Colonic mucosa (tissue), 4 donors: ENCODE results near the gene EXD3. TPM values are rescaled to one million over a fixed set of nuclear protein-coding genes. Genes with fewer than 3 reads are reported as not detected.
A peak's percentile ranks its signal among the peaks of the same experiment; 100 is the strongest.

Experiments
- DNase-seq: peaks from one replicate; pipeline ENCODE4 v3.0.0-alpha.2; 2020
- H3K27ac ChIP-seq: fragments of 200-600 bp; one replicate; pipeline ENCODE4 v1.8.0; 2021
- H3K27me3 ChIP-seq: fragments of 200-600 bp; one replicate; pipeline ENCODE4 v1.8.0; 2021
- H3K36me3 ChIP-seq: fragments of 200-600 bp; one replicate; pipeline ENCODE4 v1.8.0; 2021
- H3K4me1 ChIP-seq: fragments of 200-600 bp; one replicate; pipeline ENCODE4 v1.8.0; 2021; ENCODE audit warnings: mild to moderate bottlenecking
- H3K4me3 ChIP-seq: fragments of 200-600 bp; one replicate; pipeline ENCODE4 v1.8.0; 2021
- H3K9ac ChIP-seq, 2 donors: one replicate each; pipeline ENCODE4 v1.7.0; 2013; ENCODE audit warnings: control low read depth in 2 of 2, low read depth in 2 of 2, low read length in 2 of 2
- H3K9me3 ChIP-seq: fragments of 200-600 bp; one replicate; pipeline ENCODE4 v1.8.0; 2021
- intact Hi-C: fragments of 100-400 bp; cut with DNase I; formaldehyde crosslinking; loops from one replicate; pipeline ENCODE4 v1.14.1; 2022
- total RNA-seq, 2 donors: library from RNA; stranded (reverse); fragmentation: NEBNext Ultra II Directional in 1 of 2; extraction: Animal tissue kit (Norgen Biotek cat#: 25700) in 1 of 2; gene quantifications; one replicate each; pipeline ENCODE4 v1.2.1, GENCODE V29; 2021
- TF ChIP-seq, protein P1 (sequence below): fragments of 200-600 bp; IDR thresholded peaks from one replicate; pipeline ENCODE4 v1.8.0; 2022; ENCODE audit warnings: antibody characterized with exemption, mild to moderate bottlenecking
- donor health status: healthy.
- donor health status: DM: no; HTN: no; CAD: no.
- donor health status: DM: no; HTN: no; CAD: no.

EXD3 gene
- total RNA-seq, 2 donors from 2014 or later = 34.9 to 36.4 TPM

GRCh38 chr9:137314561-137315560, 108.1 kb downstream of the EXD3 start:
- TF ChIP-seq, protein P1, sequence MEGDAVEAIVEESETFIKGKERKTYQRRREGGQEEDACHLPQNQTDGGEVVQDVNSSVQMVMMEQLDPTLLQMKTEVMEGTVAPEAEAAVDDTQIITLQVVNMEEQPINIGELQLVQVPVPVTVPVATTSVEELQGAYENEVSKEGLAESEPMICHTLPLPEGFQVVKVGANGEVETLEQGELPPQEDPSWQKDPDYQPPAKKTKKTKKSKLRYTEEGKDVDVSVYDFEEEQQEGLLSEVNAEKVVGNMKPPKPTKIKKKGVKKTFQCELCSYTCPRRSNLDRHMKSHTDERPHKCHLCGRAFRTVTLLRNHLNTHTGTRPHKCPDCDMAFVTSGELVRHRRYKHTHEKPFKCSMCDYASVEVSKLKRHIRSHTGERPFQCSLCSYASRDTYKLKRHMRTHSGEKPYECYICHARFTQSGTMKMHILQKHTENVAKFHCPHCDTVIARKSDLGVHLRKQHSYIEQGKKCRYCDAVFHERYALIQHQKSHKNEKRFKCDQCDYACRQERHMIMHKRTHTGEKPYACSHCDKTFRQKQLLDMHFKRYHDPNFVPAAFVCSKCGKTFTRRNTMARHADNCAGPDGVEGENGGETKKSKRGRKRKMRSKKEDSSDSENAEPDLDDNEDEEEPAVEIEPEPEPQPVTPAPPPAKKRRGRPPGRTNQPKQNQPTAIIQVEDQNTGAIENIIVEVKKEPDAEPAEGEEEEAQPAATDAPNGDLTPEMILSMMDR = no peak
- no peak overlapping the region for H3K4me3 ChIP-seq
- no peaks in the 10 kb centered on the region for H3K36me3 ChIP-seq
- DNase-seq = no peak
- peaks cover 6% of the 10 kb centered on the region for H3K27me3 ChIP-seq
- no peak overlapping the region for H3K9ac ChIP-seq
- H3K27ac ChIP-seq = no peak overlapping the region
- H3K4me1 ChIP-seq = peaks cover 10% of the 10 kb centered on the region
- no peaks in the 10 kb centered on the region for H3K9me3 ChIP-seq
- intact Hi-C loops = no loop called here

GRCh38 chr9:137313956-137314560, 108.9 kb downstream of the EXD3 start:
- Histone ChIP-seq H3K4me3 (no peak overlapping the region), H3K9ac (no peak overlapping the region), H3K27me3 (peaks cover 6% of the 10 kb centered on the region), H3K27ac (no peak overlapping the region), H3K4me1 (peaks cover 10% of the 10 kb centered on the region), H3K36me3 (no peaks in the 10 kb centered on the region), H3K9me3 (no peaks in the 10 kb centered on the region)
- TF ChIP-seq, protein P1 = no peak
- intact Hi-C loops = no loop called here
- DNase-seq = no peak

DNA sequence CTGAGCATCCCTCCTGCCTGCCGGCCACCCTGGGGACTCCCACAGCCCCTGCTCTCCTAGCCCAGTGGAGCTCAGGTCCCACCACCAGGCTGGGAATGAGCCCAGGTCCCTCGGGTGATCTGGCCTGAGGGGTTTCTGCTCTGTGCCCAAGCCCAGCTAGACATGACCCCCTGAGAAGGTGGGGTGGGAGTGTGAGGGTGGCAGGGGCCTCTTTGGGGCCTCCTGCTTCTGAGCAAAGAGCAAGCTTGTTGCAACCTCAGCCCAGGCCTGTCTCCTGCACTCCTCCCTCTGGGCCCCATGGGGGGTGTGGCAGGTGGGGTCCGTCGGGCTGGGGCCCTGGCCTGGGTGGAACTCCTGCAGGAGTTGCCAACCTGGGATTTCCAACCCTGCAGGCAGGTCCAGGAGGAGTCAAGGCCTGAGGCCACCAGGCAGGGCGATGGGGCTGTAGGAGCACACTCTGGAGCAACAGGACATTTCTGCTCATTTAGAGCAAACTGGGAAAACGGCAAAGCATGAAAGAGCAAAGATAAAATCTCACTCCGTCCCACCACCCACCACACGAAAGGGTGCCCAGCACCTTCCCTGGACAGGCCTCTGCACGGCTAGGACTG, 109.5 kb downstream of the EXD3 start:
- H3K27me3 ChIP-seq = peaks cover 6% of the 10 kb centered on the region
- DNase-seq = no peak
- no peak overlapping the region for H3K4me3 ChIP-seq
- no peaks in the 10 kb centered on the region for H3K36me3 ChIP-seq
- no peak overlapping the region for H3K27ac ChIP-seq
- intact Hi-C loops = no loop called here
- peaks cover 10% of the 10 kb centered on the region for H3K4me1 ChIP-seq
- TF ChIP-seq, protein P1 = no peak
- H3K9ac ChIP-seq = no peak overlapping the region
- H3K9me3 ChIP-seq = no peaks in the 10 kb centered on the region

DNA sequence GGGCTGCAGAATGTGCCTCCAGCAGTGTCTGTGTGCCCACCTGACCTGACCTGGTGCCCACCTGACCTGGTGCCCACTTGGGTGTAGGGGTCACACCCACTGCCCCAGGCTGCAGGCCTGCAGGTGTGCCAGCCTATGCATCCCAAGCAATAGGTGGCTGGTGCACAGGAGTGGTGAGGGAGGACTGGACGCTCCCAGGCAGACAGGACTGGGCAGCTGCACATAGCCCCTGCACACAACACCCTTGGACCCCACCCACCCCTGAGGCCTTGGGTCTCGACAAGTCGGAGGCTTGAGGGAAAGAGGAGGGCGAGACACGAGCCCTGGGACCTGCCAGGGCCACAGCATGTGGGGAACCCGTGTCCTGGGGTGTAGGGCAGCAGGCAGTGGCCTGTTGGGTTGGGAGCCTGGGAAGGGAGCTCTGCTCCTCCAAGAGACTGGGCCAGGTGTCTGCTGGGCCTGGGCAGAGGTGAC, 110.1 kb downstream of the EXD3 start:
- Histone ChIP-seq H3K9me3 (no peaks in the 10 kb centered on the region), H3K4me3 (no peak overlapping the region), H3K4me1 (peaks cover 14% of the 10 kb centered on the region), H3K27me3 (peaks cover 6% of the 10 kb centered on the region), H3K27ac (no peak overlapping the region), H3K36me3 (no peaks in the 10 kb centered on the region), H3K9ac (peak overlapping the region in 1 of 2 donors; percentile 12)
- intact Hi-C loops = no loop called here
- no peak for DNase-seq
- TF ChIP-seq, protein P1 = no peak
